Ishikawa (cell line): ENCODE data around the gene NBDY.

Source experiments
- CEBPB ChIP-seq: IDR thresholded peaks from 2 replicates; pipeline ENCODE4 v1.6.1; 2012
- CREB1 ChIP-seq: IDR thresholded peaks from 2 replicates; pipeline ENCODE4 v1.6.1; 2012; ENCODE audit warnings: low read depth
- EGR1 ChIP-seq: IDR thresholded peaks from 2 replicates; pipeline ENCODE4 v1.6.1; 2012
- EP300 ChIP-seq: IDR thresholded peaks from 2 replicates; pipeline ENCODE4 v1.6.1; 2012; ENCODE audit warnings: borderline replicate concordance
- FOXM1 ChIP-seq: IDR thresholded peaks from 2 replicates; pipeline ENCODE4 v1.6.1; 2012; ENCODE audit warnings: low read depth, borderline replicate concordance
- MAX ChIP-seq: IDR thresholded peaks from 2 replicates; pipeline ENCODE4 v1.6.1; 2012
- NFIC ChIP-seq: IDR thresholded peaks from 2 replicates; pipeline ENCODE4 v1.6.1; 2012
- RAD21 ChIP-seq: IDR thresholded peaks from 2 replicates; pipeline ENCODE4 v1.6.1; 2012; ENCODE audit warnings: low read depth
- REST ChIP-seq: IDR thresholded peaks from 2 replicates; pipeline ENCODE4 v1.6.1; 2012; ENCODE audit warnings: low read depth, mild to moderate bottlenecking
- TAF1 ChIP-seq: IDR thresholded peaks from 2 replicates; pipeline ENCODE4 v1.6.1; 2012; ENCODE audit warnings: low read depth, mild to moderate bottlenecking
- TCF12 ChIP-seq: IDR thresholded peaks from 2 replicates; pipeline ENCODE4 v1.6.1; 2012; ENCODE audit warnings: low read depth
- TEAD4 ChIP-seq: IDR thresholded peaks from 2 replicates; pipeline ENCODE4 v1.6.1; 2012
- USF1 ChIP-seq: IDR thresholded peaks from 2 replicates; pipeline ENCODE4 v1.6.1; 2012
- YY1 ChIP-seq: IDR thresholded peaks from 2 replicates; pipeline ENCODE4 v1.6.1; 2012; ENCODE audit warnings: low read depth
- ZBTB7A ChIP-seq: IDR thresholded peaks from 2 replicates; pipeline ENCODE4 v1.6.1; 2012; ENCODE audit warnings: low read depth

The NBDY gene

GRCh38 chrX:56793521-56794320, 64.7 kb downstream of the NBDY start:
- no peak for TF ChIP-seq REST
- TF ChIP-seq NFIC: no peak
- TF ChIP-seq TEAD4: no peak
- no peak for TF ChIP-seq MAX
- TF ChIP-seq YY1: no peak
- TF ChIP-seq EGR1: no peak
- no peak for TF ChIP-seq EP300
- TF ChIP-seq TCF12: no peak
- no peak for TF ChIP-seq RAD21
- no peak for TF ChIP-seq ZBTB7A
- no peak for TF ChIP-seq CEBPB
- TF ChIP-seq USF1: no peak

GRCh38 chrX:56794404-56795230, 65.6 kb downstream of the NBDY start:
- no peak for TF ChIP-seq CEBPB
- TF ChIP-seq NFIC: no peak
- TF ChIP-seq REST: no peak
- no peak for TF ChIP-seq ZBTB7A
- no peak for TF ChIP-seq USF1

- no peak for TF ChIP-seq CREB1
- TF ChIP-seq TEAD4: no peak
- no peak for TF ChIP-seq RAD21
- TF ChIP-seq NFIC: no peak
- no peak for TF ChIP-seq USF1
- no peak for TF ChIP-seq EP300
- no peak for TF ChIP-seq TCF12
- TF ChIP-seq MAX: no peak
- TF ChIP-seq ZBTB7A: no peak
Observed at GRCh38 chrX:56795309-56795868, 66.3 kb downstream of the NBDY start.

- TF ChIP-seq CREB1 (no peak), RAD21 (no peak), REST (no peak), EP300 (no peak), NFIC (no peak), CEBPB (no peak), TCF12 (no peak), YY1 (no peak), USF1 (no peak), TEAD4 (no peak), TAF1 (no peak), FOXM1 (no peak), EGR1 (no peak), ZBTB7A (no peak), MAX (no peak)
Observed at GRCh38 chrX:56796641-56797395, 67.8 kb downstream of the NBDY start.
